ENCODE results near the gene PANK4. TPM values are rescaled to one million over a fixed set of nuclear protein-coding genes. Genes with fewer than 3 reads are reported as not detected.

The PANK4 gene
- total RNA-seq, 1 donor from 2014 or later = 22.4 TPM

DNA sequence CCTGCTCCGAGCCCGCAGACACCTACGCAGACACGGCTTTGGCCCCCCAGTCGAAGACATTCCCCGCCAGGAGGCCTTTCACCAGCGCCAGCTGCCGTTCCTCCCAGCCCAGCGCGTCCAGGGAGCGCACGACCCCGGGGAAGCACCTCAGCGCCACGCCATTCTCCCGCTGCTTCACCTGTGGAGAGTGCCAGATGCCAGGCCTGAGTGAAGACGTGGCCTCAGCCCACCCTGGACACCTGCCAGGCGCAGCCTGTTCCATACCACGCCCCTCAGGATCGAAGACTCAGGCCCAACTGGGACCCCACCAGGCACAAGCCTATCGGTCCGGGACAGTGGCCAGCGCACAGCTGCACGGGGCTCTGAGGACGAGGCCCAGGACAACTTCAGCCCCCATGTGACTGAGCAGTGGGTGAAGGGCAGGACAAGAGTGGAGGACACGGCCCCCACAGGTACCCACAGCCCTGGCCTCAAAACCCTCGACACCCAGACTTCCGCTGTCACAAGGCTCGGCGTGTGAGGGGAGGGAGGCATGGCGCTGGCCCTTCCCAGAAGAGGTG is 13.5 kb downstream of the PANK4 start:
- DNase-seq (ENCODE audit: low read depth, low spot score) = no peak

DNA sequence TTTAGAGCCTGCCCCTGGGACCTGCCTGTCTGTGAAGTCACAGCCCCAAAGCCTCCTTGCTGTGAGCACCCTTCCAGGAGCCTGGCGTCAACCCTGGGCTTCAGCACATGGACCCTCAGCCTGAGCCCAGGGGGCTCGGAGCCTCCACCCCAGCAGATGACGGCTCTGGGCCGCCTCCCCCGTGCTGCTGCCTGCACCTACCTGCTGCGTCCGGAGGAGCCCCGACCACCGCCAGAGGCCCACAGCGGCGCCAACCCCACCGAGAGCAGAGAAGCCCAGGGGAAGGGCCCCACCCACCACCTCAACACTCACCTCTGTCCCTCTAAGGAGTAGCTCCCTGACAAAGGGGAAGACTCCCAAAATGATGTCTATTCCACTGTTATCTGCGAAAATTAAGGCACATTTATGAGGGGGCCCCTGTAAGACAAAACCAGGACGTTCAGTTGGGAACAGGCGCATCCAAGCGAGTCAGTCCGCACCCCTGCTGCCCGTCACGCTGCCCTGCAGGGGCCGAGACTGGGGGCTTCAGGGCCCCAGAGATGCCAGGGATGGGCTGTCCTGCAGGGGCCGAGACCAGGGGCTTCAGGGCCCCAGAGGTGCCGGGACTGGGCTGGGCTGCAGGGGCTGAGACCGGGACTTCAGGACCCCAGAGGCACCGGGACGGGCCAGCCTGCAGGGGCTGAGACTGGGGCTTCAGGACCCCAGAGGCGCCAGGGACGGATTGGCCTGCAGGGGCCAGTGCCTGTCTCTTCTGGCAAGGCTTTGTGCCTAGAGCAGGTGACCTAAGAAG is 15.8 kb downstream of the PANK4 start:
- DNase-seq (ENCODE audit: low read depth, low spot score) = no peak

GRCh38 chr1:2509589-2509988 is 16.8 kb downstream of the PANK4 start:
- no peak for DNase-seq (ENCODE audit: low read depth, low spot score)

GRCh38 chr1:2508751-2509150 is 17.6 kb downstream of the PANK4 start:
- DNase-seq (ENCODE audit: low read depth, low spot score) = no peak

- DNase-seq (ENCODE audit: low read depth, low spot score) = no peak
These were observed 18.2 kb downstream of the PANK4 start for GRCh38 chr1:2508180-2508579.

- no peak for DNase-seq (ENCODE audit: low read depth, low spot score)
These were observed 18.6 kb downstream of the PANK4 start for GRCh38 chr1:2507744-2508155.

GRCh38 chr1:2506901-2507565 is 19.4 kb downstream of the PANK4 start:
- no peak for DNase-seq (ENCODE audit: low read depth, low spot score)

DNA sequence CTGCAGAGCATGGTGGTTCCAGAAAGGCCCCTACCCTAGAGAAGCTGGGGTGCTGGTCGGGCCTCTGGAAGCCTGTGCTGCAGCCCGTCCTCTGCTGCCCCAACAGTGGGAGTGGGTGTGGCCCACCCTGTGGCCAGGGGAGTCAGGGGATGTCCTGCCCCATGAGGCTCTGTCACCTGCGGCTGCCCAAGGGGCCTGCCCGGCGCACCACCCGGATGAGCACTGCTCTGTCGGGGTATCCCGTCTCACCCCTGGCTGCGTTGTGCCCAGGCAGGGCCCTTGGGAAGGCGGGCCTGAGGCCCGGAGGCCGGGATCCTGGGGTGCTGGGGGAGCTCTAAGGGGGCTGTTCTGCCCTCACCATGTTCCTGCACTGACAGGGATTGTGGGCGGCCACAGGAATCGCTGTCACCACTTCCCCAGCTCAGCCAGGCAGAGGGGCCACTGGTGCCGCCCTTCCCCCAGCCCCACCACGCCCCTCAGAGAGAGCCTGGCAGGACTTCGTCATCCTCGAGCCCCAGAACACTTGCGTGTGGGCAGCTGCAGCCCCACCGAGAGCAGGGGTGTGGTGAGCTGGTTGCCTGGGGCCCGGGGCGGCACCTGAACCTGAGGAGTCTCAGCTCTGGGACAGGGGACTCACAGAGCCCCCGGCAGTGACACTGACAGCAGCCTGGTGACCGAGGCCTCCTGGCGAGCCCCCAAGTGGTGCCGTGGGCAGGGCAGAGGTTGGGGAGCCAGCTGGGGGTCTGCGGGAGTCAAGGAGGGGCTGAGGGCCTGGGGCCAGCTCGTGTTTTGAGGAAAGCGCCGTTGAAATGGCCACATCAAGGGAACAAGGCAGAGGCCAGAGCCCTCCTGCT is 20.2 kb downstream of the PANK4 start:
- DNase-seq (ENCODE audit: low read depth, low spot score) = no peak

DNA sequence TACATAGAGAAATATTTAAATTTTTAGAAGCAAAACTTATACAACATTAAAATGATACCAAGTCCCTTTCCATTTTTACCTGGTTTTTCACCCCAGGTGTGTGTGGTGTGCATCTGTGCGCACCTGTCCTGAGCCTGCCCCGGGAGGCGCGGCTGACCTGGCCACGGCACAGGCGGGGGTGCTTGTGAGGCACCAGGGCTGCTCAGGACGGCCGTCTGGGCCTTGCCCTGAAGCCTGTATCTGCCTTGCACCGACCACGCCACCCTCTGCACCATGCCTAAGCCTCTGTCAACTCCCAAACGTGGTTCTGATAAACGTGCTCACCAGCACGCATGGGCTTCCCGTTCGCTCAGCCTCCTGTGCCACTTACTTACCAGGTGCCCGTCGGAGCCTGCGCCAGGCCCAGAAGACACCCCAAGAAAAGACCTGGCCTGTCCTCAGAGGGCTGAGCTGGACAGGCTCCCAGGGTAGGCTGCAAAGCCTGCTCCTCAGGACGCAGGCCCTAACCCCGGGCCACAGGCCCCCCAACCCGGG is 20.9 kb downstream of the PANK4 start:
- DNase-seq (ENCODE audit: low read depth, low spot score) = no peak

DNA sequence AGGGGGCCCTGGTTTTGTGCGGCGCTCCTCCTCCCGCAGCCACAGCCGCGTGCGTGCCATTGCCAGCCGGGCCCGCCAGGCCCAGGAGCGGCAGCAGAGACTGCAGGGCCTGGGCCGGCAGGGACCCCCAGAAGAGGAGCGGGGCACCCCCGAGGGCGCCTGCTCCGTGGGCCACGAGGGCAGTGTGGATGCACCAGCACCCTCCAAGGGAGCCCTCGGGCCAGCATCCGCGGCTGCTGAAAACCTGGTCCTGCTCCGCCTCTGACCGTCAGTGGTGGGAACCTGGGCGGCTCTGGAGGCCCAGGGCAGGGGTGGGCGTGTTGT is 21.5 kb downstream of the PANK4 start:
- DNase-seq (ENCODE audit: low read depth, low spot score) = no peak

DNA sequence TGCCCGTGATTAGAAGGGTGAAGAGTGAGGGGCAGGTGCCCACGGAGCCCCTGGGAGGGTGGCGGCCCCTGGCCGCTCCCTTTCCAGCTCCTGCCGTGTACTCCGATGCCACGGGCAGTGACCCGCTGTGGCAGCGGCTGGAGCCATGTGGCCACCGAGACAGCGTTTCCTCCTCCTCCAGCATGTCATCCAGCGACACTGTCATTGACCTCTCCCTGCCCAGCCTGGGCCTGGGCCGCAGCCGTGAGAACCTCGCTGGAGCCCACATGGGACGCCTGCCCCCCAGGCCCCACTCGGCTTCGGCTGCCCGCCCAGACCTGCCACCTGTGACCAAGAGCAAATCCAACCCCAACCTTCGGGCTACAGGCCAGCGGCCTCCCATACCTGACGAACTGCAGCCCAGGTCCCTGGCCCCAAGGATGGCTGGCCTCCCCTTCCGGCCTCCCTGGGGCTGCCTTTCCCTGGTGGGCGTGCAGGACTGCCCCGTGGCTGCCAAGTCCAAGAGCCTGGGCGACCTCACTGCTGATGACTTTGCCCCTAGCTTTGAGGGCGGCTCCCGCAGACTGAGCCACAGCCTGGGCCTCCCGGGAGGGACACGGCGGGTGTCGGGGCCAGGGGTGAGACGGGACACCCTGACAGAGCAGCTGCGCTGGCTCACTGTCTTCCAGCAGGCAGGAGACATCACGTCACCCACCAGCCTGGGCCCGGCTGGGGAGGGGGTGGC is 22.0 kb downstream of the PANK4 start:
- no peak for DNase-seq (ENCODE audit: low read depth, low spot score)

- no peak for DNase-seq (ENCODE audit: low read depth, low spot score)
These were observed 22.7 kb downstream of the PANK4 start for GRCh38 chr1:2503554-2504224.

DNA sequence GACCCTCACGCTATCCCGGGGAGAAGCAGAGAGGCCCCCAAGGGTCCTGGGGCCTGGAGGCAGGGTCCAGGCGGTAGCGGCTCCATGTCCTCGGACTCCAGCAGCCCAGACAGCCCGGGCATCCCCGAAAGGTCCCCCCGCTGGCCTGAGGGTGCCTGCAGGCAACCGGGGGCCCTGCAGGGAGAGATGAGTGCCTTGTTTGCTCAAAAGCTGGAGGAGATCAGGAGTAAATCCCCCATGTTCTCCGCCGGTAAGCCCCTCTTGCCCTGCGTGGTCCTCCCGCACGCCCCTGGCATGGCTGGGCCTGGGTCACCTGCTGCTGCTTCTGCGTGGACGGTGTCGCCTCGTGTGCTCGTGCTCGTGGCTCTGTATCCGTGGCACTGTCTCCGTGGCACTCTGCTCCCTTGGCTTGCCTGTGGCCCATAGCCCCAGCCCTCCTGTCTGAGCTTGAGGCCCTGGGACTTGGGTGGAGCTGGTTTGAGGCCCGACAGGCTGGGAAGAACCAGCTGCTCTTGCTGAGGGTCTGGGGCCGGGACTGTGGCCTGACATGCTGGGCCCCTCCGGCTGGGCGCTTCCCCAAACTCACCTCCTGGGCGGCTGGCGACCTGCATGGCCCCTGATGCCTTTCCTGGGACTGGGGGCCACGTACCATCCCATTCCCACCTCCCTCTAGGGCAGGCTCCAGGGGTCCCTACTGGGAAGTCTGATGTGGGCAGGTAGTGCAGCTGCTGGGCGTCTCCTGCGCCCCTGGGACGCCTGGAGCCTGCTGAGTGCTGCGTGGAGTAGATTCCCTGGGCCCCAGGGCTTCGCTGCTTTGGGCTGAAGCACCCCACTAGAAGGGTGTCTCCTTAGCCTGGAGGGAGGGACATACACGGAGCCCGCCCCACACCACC is 23.5 kb downstream of the PANK4 start:
- no peak for DNase-seq (ENCODE audit: low read depth, low spot score)

DNA sequence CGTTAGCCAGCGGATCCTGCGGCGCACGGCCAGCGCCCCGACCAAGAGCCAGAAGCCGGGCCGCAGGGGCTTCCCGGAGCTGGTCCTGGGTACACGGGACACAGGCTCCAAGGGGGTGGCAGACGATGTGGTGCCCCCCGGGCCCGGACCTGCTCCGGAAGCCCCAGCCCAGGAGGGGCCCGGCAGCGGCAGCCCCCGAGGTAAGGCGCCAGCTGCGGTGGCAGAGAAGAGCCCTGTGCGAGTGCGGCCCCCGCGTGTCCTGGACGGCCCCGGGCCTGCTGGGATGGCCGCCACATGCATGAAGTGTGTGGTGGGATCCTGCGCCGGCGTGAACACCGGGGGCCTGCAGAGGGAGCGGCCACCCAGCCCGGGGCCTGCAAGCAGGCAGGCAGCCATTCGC is 24.2 kb downstream of the PANK4 start:
- DNase-seq (ENCODE audit: low read depth, low spot score) = no peak

DNA sequence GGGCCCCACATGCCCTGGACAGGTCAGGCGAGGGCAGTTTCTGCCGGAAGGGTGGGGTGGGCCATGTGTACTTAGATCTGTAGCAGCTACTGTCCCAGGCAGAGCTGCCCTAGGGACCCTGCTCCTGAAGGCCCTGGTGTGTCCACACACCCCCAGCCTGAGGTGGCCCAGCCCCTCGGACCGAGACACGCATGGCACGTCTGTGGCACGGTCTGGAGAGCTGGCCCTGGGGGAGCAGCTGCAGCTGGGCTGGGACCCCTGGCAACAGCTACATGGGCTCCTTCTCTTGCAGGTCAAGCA is 24.6 kb downstream of the PANK4 start:
- no peak for DNase-seq (ENCODE audit: low read depth, low spot score)

DNA sequence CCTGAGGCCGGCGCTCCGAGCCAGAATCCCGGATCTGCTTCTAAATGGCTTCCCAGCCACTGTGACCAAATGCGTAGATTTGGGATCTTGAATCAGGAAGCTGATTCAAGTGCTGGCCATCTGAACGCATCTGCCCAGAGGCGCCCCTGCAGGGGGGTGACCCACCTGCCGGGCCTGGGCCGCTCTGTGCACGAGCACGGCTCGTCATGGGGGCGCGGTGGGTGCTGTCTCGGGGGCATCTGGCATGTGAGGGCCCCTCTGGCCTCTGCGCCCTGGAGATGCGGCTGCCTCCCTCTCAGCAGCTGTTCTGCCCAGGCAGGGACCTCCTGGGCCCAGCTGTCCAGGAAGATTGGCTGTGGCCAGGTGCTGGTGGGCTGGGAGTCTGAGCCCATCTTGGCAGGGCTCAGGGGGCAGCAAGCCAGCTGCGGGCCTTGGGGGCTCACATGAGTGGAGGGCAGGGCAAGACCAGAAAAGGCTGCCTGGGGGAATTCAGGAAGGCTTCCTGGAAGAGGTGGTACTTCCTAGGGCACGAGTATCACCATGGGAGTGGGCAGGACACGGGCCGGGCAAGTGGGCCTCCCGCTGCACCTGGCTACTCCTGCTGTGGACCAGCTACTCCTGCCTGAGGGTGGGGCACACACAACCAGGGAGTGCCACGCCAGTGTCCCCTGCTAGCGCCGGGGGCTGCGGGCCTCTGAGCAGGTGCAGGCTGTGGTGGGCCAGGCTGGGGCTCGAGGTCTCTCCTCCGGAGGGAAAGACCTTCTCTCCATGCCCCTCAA is 25.2 kb downstream of the PANK4 start:
- no peak for DNase-seq (ENCODE audit: low read depth, low spot score)

GRCh38 chr1:2499986-2500596 is 26.3 kb downstream of the PANK4 start:
- DNase-seq (ENCODE audit: low read depth, low spot score) = no peak

GRCh38 chr1:2499260-2499659 is 27.1 kb downstream of the PANK4 start:
- DNase-seq (ENCODE audit: low read depth, low spot score) = no peak

Measured in pulmonary artery endothelial cell (primary cell).